Body of pancreas (tissue), 4 donors: ENCODE data around the gene RC3H1.
"Not testable (repeated sequence)": the region's sequence is repeated elsewhere in the genome, so short reads cannot be mapped to it uniquely, and the experiment has no call there.

Source experiments
- POLR2A ChIP-seq, 3 donors: fragments of 450-650 bp; IDR thresholded peaks; one replicate each; pipeline ENCODE4 v1.6.1; 2016; ENCODE audit warnings: antibody characterized with exemption in 3 of 3, mild to moderate bottlenecking in 2 of 3
- TF ChIP-seq, protein P1 (sequence below), 7 experiments: fragments of 450-650 bp in 4 of 7; fragments of 200-600 bp in 3 of 7; sonication (generic) in 3 of 7; IDR thresholded peaks; one replicate each; pipeline ENCODE4 v1.5.1; 2016 to 2019; ENCODE audit warnings: antibody characterized with exemption in 7 of 7

DNA sequence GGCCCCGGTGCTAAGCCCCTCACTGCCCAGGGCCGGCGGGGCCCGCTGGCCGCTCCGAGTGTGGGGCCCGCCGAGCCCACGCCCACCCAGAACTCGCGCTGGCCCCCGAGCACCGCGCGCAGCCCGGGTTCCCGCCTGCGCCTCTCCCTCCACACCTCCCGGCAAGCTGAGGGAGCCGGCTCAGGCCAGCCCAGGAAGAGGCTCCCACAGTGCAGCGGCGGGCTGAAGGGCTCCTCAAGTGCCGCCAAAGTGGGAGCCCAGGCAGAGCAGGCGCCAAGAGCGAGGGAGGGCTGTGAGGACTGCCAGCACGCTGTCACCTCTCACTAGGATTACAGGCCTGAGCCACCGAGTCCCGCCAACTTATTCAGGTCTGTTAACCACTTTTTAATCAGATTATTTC, 34.5 kb upstream of the RC3H1 start:
- TF ChIP-seq, protein P1, sequence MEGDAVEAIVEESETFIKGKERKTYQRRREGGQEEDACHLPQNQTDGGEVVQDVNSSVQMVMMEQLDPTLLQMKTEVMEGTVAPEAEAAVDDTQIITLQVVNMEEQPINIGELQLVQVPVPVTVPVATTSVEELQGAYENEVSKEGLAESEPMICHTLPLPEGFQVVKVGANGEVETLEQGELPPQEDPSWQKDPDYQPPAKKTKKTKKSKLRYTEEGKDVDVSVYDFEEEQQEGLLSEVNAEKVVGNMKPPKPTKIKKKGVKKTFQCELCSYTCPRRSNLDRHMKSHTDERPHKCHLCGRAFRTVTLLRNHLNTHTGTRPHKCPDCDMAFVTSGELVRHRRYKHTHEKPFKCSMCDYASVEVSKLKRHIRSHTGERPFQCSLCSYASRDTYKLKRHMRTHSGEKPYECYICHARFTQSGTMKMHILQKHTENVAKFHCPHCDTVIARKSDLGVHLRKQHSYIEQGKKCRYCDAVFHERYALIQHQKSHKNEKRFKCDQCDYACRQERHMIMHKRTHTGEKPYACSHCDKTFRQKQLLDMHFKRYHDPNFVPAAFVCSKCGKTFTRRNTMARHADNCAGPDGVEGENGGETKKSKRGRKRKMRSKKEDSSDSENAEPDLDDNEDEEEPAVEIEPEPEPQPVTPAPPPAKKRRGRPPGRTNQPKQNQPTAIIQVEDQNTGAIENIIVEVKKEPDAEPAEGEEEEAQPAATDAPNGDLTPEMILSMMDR (IDR thresholded peaks at IDR 0.05): not testable (repeated sequence)
- TF ChIP-seq POLR2A (IDR thresholded peaks at IDR 0.05): not testable (repeated sequence)
